ENCODE data around the gene PDCD1LG2.

The PDCD1LG2 gene

DNA sequence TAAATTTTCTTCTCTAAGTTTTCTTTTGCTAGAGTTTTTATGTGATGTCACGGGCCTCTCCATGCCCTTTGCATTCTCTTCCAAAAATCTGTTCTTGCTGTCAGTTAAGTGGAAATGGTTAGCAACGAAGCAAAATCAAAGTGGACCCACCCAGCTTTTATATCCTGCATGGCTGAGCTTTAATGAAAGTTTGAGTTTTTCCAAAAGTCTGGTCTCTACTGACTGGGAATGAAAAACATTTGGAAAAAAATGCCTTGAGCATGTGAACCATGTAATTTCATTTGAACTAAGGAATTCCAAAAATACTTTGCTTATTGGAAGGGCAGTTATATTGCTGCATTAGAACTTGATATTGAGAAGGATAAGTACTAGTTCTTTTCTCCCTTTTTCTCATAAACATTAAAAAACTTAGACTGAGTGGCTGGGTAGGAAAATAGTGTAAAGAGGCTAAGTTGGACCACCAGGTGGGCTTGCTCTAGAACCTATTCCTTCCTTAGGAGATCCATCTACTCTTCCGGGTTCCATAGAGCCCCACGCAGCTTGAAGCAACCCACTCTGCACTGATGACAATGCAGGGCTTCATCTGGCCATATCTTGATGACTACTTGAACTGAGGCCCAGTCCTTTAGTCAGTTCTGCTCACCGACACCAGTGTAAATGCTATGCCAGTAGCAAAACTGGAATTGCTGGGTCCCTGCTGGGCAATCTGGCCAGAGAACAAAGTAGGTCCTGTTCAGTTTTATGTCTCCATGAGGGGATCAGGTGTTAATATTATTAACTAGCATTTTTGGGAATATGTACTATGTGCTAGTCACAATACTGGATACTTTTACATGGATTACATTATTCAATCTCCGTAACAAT, 101.2 kb downstream of the PDCD1LG2 start:
- no peak for DNase-seq (ENCODE audit: low read depth)

DNA sequence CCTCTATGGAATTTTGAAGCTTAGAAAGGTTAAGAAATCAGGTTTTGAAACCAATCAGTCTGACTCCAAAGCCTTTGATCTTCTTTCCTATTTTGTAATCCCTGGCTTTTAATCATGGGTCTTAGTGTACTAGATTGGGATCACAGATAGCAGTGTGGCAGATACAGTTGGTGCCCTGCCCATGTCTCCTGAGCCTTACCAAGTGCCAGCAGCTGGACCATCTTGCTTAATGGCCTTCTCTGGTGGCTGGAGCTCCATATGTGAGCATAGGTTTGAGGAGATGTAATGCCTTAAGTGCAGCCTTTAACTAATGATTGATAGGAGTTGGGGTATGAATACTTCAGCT, 101.8 kb downstream of the PDCD1LG2 start:
- no peak for DNase-seq (ENCODE audit: low read depth)

DNA sequence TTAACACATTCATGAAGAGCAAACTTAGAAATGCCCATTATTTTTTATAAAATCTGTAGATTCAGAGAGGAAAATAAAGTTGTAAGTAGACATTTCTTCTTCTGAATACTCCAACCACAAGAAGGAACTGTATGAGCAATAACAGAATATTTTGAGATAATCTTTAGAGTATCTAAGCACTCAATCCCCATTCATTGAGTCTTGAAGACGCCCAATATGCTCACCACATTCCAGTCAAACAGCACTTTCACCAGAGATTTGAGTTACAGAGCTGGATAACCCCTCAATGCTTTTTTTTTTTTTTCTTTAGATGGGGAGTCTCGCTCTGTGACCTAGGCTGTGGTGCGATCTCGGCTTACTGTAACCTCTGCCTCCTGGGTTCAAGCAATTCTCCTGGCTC, 103.9 kb downstream of the PDCD1LG2 start:
- DNase-seq (ENCODE audit: low read depth) = no peak

DNA sequence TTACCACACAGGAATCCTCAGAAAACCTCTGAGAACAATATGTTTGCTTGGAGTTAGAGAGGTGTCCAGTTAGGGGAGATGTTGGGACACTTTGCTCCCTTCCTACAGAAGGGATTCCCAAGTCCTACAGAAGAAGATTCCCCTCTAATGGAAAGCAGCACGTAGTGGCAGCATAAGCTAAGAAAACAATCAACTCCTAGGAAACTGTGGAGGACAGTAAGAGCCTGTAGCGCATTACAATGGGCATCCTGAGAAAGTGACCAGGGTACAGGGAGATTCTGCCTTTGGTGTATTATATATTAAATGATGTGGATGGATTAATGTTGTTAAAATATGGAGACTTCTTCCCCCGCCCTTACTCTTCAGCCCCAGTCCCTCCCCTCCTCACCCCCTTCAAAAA, 104.7 kb downstream of the PDCD1LG2 start:
- DNase-seq (ENCODE audit: low read depth) = no peak

DNA sequence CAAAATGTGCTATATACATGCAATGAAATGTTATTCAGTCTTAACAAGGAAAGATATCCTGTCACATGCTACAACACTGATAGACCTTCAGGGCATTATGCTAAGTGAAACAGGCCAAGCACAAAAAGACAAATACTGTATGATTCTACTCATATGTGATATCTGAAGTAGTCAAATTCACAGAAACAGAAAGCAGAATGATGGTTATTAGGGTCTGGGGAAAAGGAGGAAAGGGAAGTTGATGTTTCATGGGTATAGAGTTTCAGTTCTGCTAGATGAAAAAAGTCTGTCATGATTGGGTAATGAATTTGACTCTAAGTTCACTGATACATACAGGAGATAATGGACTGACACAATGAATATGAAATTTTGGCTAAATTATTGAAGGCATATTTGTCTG, 107.4 kb downstream of the PDCD1LG2 start:
- no peak for DNase-seq (ENCODE audit: low read depth)

DNA sequence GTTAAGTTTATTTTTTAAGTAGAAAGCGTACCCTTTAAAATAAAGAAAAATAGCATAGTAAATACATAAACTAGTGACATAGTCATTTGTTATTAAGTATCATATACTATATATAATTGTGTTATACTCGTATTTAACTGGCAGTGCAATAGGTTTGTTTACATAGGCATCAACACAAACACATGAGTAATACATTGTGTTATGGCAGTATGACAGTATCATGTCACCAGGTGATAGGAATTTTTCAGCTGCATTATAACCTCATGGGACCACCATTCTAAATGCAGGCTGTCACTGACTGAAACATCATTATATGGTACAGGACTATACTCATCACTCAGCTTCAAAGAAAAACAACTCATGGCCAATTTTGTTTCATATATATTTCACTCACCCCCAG, 110.2 kb downstream of the PDCD1LG2 start:
- DNase-seq (ENCODE audit: low read depth) = no peak

Measured in activated T-helper 1 cell treated with Interleukin-2 at 50 U/mL for 16 hours (primary cell).